RPMI7951 (cell line): ENCODE measurements around the gene KIAA0825. TPM values are rescaled to one million over a fixed set of nuclear protein-coding genes. Genes with fewer than 3 reads are reported as not detected.

ENCODE experiments used
- DNase-seq: peaks from one replicate; pipeline ENCODE4 v3.0.0-alpha.2; 2012; ENCODE audit warnings: low read depth
- total RNA-seq: library from RNA; depleted of rRNA; stranded (reverse); fragments of >200 nt; shearing (Covaris generic); gene quantifications from 2 replicates; pipeline ENCODE4 v1.2.3, GENCODE V29; 2014

Gene KIAA0825
- total RNA-seq, 1 experiment from 2014 or later: 2.3 TPM

GRCh38 chr5:94312298-94312697 is 306.1 kb downstream of the KIAA0825 start:
- DNase-seq: no peak

- no peak for DNase-seq
Observed at GRCh38 chr5:94310833-94311232, 307.6 kb downstream of the KIAA0825 start.

- no peak for DNase-seq
Observed at GRCh38 chr5:94309141-94309540, 309.3 kb downstream of the KIAA0825 start.

GRCh38 chr5:94308442-94308841 is 310.0 kb downstream of the KIAA0825 start:
- no peak for DNase-seq

- no peak for DNase-seq
Observed at GRCh38 chr5:94304146-94304545, 314.3 kb downstream of the KIAA0825 start.

GRCh38 chr5:94288937-94289336 is 329.5 kb downstream of the KIAA0825 start:
- no peak for DNase-seq

GRCh38 chr5:94285984-94286383 is 332.4 kb downstream of the KIAA0825 start:
- DNase-seq: no peak

- no peak for DNase-seq
Observed at GRCh38 chr5:94283093-94283492, 335.3 kb downstream of the KIAA0825 start.

- DNase-seq: no peak
Observed at GRCh38 chr5:94281236-94281801, 337.1 kb downstream of the KIAA0825 start.

GRCh38 chr5:94276751-94277150 is 341.7 kb downstream of the KIAA0825 start:
- DNase-seq: no peak

GRCh38 chr5:94276048-94276447 is 342.4 kb downstream of the KIAA0825 start:
- DNase-seq: no peak

GRCh38 chr5:94274707-94275106 is 343.7 kb downstream of the KIAA0825 start:
- no peak for DNase-seq

GRCh38 chr5:94268226-94268625 is 350.2 kb downstream of the KIAA0825 start:
- DNase-seq: no peak

- DNase-seq: no peak
Observed at GRCh38 chr5:94267350-94267899, 351.0 kb downstream of the KIAA0825 start.

- no peak for DNase-seq
Observed at GRCh38 chr5:94266170-94266569, 352.2 kb downstream of the KIAA0825 start.

- DNase-seq: no peak
Observed at GRCh38 chr5:94263068-94263467, 355.3 kb downstream of the KIAA0825 start.

- no peak for DNase-seq
Observed at GRCh38 chr5:94260096-94260495, 358.3 kb downstream of the KIAA0825 start.

- DNase-seq: no peak
Observed at GRCh38 chr5:94254214-94254613, 364.2 kb downstream of the KIAA0825 start.

GRCh38 chr5:94250985-94251384 is 367.4 kb downstream of the KIAA0825 start:
- DNase-seq: no peak

- no peak for DNase-seq
Observed at GRCh38 chr5:94249430-94249829, 369.0 kb downstream of the KIAA0825 start.

- DNase-seq: no peak
Observed at GRCh38 chr5:94248175-94248875, 370.1 kb downstream of the KIAA0825 start.

- no peak for DNase-seq
Observed at GRCh38 chr5:94245608-94246007, 372.8 kb downstream of the KIAA0825 start.

- DNase-seq: no peak
Observed at GRCh38 chr5:94244921-94245320, 373.5 kb downstream of the KIAA0825 start.
